Endodermal cell (in vitro differentiated cells): ENCODE measurements around the gene PHLDB2. TPM values are rescaled to one million over a fixed set of nuclear protein-coding genes. Genes with fewer than 3 reads are reported as not detected.

ENCODE experiments used
- DNase-seq: peaks from one replicate; pipeline ENCODE4 v3.0.0-alpha.2; 2017
- H3K27ac ChIP-seq: 2 replicates; pipeline ENCODE4 v1.5.1; 2013; ENCODE audit warnings: mild to moderate bottlenecking, low read depth, low read length, moderate library complexity
- H3K27me3 ChIP-seq: 2 replicates; pipeline ENCODE4 v1.6.1; 2013; ENCODE audit warnings: mild to moderate bottlenecking, low read length, moderate library complexity; ENCODE audit not compliant: insufficient read depth, control insufficient read depth, poor library complexity, severe bottlenecking
- H3K36me3 ChIP-seq: 2 replicates; pipeline ENCODE4 v1.7.0; 2013; ENCODE audit warnings: mild to moderate bottlenecking, low read length, moderate library complexity; ENCODE audit not compliant: control insufficient read depth, insufficient read depth
- H3K4me1 ChIP-seq: one replicate; pipeline ENCODE4 v1.7.0; 2013; ENCODE audit warnings: low read length; ENCODE audit not compliant: control insufficient read depth, insufficient read depth
- H3K4me3 ChIP-seq: 2 replicates; pipeline ENCODE4 v1.5.1; 2013; ENCODE audit warnings: mild to moderate bottlenecking, low read length, moderate library complexity
- H3K9ac ChIP-seq: 2 replicates; pipeline ENCODE4 v1.6.1; 2013; ENCODE audit warnings: mild to moderate bottlenecking, low read length, moderate library complexity; ENCODE audit not compliant: poor library complexity, severe bottlenecking; ENCODE audit errors: extremely low read depth
- H3K9me3 ChIP-seq: 2 replicates; pipeline ENCODE4 v1.6.1; 2013; ENCODE audit warnings: mild to moderate bottlenecking, low read length, moderate library complexity; ENCODE audit not compliant: control insufficient read depth
- H3K27ac Mint-ChIP-seq: 2 replicates; pipeline ENCODE4 v1.8.0; 2020; ENCODE audit warnings: mixed read lengths
- H3K27me3 Mint-ChIP-seq: 2 replicates; pipeline ENCODE4 v1.8.0; 2021; ENCODE audit warnings: mild to moderate bottlenecking, mixed read lengths; ENCODE audit not compliant: insufficient read depth
- H3K36me3 Mint-ChIP-seq: 2 replicates; pipeline ENCODE4 v1.8.0; 2020; ENCODE audit warnings: low read depth, mixed read lengths
- H3K4me1 Mint-ChIP-seq: 2 replicates; pipeline ENCODE4 v1.8.0; 2020; ENCODE audit warnings: mixed read lengths
- H3K4me3 Mint-ChIP-seq: 2 replicates; pipeline ENCODE4 v1.8.0; 2020; ENCODE audit warnings: mild to moderate bottlenecking, moderate library complexity, mixed read lengths
- H3K9me3 Mint-ChIP-seq: 2 replicates; pipeline ENCODE4 v1.8.0; 2020; ENCODE audit warnings: mild to moderate bottlenecking, mixed read lengths
- WGBS, 2 experiments: methylation state at CpG; one replicate each; pipeline versions ENCODE4 v1.1.5 to v1.1.7; 2013; ENCODE audit warnings: missing lambda C conversion rate in 2 of 2, mixed read lengths in 1 of 2; ENCODE audit not compliant: insufficient coverage in 1 of 2, insufficient read length in 1 of 2; 5-methylcytosine and 5-hydroxymethylcytosine counted together
- total RNA-seq, 2 donors: library from RNA; stranded (reverse); fragmentation: NEBNext Ultra II Directional in 1 of 2; extraction: Animal tissue kit (Norgen Biotek cat#: 25700) in 1 of 2; gene quantifications; 2 replicates in 1 of 2; 3 replicates in 1 of 2; pipeline ENCODE4 v1.2.1, GENCODE V29; 2021
- TF ChIP-seq, protein P1 (sequence below): fragments of 200-600 bp; sonication (generic); conservative IDR thresholded peaks from 2 replicates; pipeline ENCODE4 v1.5.0; 2021; ENCODE audit warnings: antibody characterized with exemption, mild to moderate bottlenecking

The PHLDB2 gene
- total RNA-seq, 2 donors from 2014 or later: 59.5 to 67.4 TPM

DNA sequence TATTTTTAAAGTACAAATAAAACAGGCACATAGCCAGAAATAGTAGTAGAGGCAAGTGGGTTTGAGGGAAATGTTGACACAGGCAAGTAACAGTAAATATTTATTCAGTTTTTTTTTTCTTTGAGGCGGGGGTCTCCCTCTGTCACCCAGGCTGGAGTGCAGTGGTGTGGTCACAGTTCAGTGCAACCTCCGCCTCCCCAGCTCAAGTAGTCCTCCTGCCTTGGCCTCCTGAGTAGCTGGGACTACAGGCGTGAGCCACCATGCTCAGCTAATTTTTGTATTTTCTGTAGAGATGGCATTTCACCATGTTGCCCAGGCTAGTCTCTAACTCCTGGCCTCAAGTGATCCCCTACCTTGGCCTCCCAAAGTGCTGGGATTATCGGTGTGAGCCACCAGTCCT, 43.5 kb downstream of the PHLDB2 start:
- H3K9me3 Mint-ChIP-seq: peaks cover 18% of the 10 kb centered on the region
- H3K9ac ChIP-seq: no peak overlapping the region
- WGBS, 2 experiments: 79 to 98% methylated on average over 2 to 4 of the region's 4 CpGs

DNA sequence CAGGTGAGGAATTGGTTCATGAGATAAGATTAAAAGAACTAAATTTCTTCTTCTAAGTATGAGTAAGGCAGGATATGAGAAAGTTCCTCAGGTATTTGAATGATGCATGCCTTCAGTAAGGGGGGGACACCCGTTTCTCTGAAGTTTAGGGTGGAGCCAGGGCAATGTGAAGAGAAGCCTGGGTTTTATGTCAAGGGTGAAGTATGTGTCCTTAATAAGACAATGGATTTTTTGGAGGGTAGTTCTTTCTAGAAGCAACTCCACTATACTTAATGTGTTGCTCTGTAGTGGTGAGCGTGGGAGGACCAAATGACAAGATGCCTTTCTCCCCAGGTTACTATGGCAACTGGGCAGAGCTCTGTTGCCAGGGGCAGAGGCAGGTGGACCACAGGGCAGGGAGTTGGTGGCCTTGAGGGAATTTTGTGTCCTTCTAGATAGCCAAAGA, 44.0 kb downstream of the PHLDB2 start:
- 40 to 81% methylated on average over 1 to 2 of the region's 2 CpGs for WGBS, 2 experiments

More for the DNA sequence above, 43.5 kb downstream of the PHLDB2 start:
- Histone ChIP-seq H3K36me3 (peaks cover 35% of the 10 kb centered on the region), H3K4me3 (no peak overlapping the region), H3K9me3 (peaks cover 32% of the 10 kb centered on the region), H3K27me3 (no peaks in the 10 kb centered on the region), H3K27ac (no peak overlapping the region), H3K4me1 (peaks cover 2% of the 10 kb centered on the region)
- Mint-ChIP-seq H3K4me1 (peaks cover 17% of the 10 kb centered on the region), H3K27ac (no peak overlapping the region), H3K36me3 (peaks cover 54% of the 10 kb centered on the region), H3K27me3 (no peaks in the 10 kb centered on the region), H3K4me3 (no peak overlapping the region)
- no peak for DNase-seq
- TF ChIP-seq, protein P1, sequence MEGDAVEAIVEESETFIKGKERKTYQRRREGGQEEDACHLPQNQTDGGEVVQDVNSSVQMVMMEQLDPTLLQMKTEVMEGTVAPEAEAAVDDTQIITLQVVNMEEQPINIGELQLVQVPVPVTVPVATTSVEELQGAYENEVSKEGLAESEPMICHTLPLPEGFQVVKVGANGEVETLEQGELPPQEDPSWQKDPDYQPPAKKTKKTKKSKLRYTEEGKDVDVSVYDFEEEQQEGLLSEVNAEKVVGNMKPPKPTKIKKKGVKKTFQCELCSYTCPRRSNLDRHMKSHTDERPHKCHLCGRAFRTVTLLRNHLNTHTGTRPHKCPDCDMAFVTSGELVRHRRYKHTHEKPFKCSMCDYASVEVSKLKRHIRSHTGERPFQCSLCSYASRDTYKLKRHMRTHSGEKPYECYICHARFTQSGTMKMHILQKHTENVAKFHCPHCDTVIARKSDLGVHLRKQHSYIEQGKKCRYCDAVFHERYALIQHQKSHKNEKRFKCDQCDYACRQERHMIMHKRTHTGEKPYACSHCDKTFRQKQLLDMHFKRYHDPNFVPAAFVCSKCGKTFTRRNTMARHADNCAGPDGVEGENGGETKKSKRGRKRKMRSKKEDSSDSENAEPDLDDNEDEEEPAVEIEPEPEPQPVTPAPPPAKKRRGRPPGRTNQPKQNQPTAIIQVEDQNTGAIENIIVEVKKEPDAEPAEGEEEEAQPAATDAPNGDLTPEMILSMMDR: no peak

DNA sequence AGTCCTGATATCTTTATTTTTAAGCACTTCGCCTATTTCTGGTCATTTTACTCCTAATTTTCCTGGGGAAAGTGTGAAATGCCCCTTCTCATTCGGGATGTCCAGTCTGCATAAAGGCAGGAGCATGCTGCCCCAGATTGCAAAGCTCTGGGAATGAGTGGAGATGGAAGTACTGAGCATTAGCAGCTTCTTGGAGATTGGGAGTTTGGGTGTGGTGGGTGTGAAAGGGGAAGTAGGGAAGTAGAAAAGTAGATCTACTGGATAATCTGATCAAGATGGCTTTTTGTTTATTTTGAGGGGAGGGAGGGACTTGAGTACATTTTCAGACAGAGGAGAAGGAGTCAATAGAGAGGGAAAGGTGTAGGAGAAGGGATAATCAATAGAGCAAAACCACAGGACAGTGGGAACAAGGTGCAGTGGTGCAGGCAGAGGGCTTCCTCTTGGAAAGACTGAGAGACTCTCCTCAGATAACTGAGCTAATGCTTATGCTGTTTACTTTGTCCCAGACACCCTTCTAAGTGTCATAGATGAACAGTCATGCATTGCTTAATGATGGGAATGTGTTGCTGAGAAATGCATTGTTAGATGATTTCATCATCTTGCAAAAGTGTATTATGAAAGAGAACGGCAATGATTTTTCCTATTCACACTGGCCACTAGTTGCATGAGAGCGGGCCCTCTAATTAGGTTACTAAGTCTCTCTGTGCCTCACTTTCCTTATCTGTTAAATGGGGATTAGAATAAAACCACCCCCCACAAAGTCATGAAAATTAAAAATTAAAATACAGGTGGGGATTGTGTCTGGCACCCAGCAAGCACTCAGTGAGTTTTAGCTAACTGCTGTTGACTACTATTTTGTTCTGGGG, 45.5 kb downstream of the PHLDB2 start:
- Histone ChIP-seq H3K27me3 (no peaks in the 10 kb centered on the region), H3K36me3 (peaks cover 33% of the 10 kb centered on the region), H3K27ac (no peak overlapping the region), H3K9me3 (peaks cover 11% of the 10 kb centered on the region), H3K4me1 (peaks cover 2% of the 10 kb centered on the region), H3K9ac (no peak overlapping the region), H3K4me3 (no peak overlapping the region)
- Mint-ChIP-seq H3K27ac (peak overlapping the region; percentile 27), H3K4me3 (no peak overlapping the region), H3K27me3 (no peaks in the 10 kb centered on the region), H3K36me3 (peaks cover 46% of the 10 kb centered on the region), H3K9me3 (peaks cover 3% of the 10 kb centered on the region), H3K4me1 (peaks cover 17% of the 10 kb centered on the region)
- WGBS, 2 experiments: 80 to 97% methylated on average over 1 to 4 of the region's 4 CpGs
- TF ChIP-seq, protein P1: no peak
- no peak for DNase-seq

More for the DNA sequence above, 44.0 kb downstream of the PHLDB2 start:
- peaks cover 50% of the 10 kb centered on the region for H3K36me3 Mint-ChIP-seq
- TF ChIP-seq, protein P1: no peak
- Histone ChIP-seq H3K4me1 (peaks cover 2% of the 10 kb centered on the region), H3K27ac (peak overlapping the region; percentile 16), H3K36me3 (peaks cover 39% of the 10 kb centered on the region), H3K9me3 (peaks cover 26% of the 10 kb centered on the region), H3K27me3 (no peaks in the 10 kb centered on the region), H3K4me3 (no peak overlapping the region), H3K9ac (no peak overlapping the region)
- peaks cover 16% of the 10 kb centered on the region for H3K9me3 Mint-ChIP-seq
- no peak for DNase-seq
- no peak overlapping the region for H3K27ac Mint-ChIP-seq
- H3K4me1 Mint-ChIP-seq: peaks cover 17% of the 10 kb centered on the region
- no peak overlapping the region for H3K4me3 Mint-ChIP-seq
- H3K27me3 Mint-ChIP-seq: no peaks in the 10 kb centered on the region
